ENCODE measurements around the gene CUL7.
"Not testable (repeated sequence)": the region's sequence is repeated elsewhere in the genome, so short reads cannot be mapped to it uniquely, and the experiment has no call there.

The CUL7 gene

DNA sequence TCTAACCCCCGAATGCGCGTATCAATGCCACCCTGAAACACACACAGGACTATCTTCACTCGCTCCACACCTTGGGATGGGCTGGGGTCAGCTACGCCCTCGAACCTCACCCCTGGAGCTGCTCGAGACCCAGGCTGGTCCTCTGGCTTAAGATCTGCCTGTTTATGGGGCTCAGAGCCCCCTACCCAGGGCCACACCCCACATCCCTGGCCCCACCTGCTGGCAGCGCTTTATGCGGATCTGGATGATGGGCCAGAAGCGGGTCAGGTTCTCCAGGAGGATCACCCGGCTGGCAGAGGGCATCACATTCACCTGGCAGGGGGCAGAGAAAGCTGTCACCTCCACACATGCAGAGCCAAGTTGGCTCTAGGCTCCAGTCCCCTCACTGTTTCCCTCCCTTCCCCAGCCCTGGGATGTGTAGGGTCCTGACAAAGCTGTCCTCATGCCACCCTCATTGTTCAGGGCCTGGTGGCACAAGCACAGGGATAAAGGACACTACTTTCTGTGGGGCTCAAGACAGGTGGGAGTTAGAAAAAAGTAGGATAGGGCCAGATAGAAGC is 8.2 kb downstream of the CUL7 start:
- DNase-seq (ENCODE audit: low read depth), result no peak

DNA sequence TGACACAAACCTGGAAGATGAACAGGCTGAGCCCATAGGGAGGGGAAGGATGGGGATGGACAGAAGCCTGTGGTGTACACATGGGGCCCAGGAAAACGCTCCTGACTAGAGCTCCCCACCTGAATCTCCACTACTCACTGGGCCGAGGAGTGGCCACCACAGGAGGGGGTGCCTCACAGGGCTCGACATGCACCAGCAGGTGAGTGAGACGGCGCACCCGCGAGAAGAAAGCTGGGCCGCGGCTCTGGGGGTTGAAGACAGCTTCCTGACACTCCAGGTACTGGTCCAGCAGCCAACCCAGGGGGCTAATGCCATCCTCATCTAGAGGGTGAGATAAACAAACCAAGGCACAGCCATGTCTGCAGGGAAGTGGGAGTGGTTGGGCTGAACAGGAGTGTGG is 10.3 kb downstream of the CUL7 start:
- no peak for DNase-seq (ENCODE audit: low read depth)

DNA sequence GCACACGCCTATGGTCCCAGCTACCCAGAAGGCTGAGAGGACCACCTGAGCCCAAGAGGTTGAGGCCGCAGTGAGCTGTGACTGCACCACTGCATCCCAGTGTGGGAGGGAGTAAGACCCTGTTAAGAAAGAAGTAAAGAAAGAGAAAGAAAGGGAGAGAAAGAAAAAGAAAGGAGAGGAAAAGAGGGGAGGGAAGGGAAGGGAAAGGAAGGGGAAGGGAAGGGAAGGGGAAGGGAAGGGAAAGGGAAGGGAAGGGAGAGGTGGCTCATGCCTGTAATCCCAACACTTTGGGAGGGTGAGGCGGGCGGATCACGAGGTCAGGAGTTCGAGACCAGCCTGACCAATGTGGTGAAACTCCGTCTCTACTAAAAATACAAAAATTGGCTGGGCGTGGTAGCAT is 12.2 kb downstream of the CUL7 start:
- DNase-seq (ENCODE audit: low read depth), result not testable (repeated sequence)

DNA sequence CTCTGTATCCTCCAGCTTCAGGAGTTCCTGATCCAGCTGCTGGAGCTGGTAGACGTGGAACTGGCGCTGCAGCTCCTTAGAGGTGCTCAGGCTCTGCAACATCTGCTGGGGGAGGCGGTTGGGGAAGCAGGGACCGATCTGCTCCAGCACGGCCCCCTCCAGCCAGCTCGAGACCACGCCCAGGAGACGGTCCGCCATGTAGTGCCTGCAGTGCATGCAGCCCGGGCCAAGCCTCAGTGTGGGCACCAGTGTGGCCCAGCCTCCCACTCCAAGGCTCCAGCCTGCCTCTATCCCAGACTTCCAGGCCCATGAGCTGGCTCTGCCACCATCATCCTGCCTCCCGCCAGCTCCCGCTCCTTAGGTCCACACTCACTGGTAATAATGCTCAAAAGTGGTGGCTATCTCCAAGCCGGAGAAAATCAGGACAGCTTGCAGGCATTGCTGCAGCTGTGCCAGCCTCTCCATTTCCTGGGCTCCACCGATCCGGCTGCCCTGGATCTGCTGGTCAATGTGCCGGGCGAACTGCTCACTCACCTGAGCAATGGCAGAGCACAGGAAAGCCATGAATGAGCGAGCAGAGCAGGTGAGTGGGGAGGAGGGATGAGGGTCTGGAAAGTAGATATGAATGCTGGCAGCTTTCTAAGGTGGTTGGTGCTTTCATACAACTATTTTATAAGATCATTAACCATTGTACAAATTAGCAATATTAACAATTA is 13.0 kb downstream of the CUL7 start:
- DNase-seq (ENCODE audit: low read depth), result no peak

DNA sequence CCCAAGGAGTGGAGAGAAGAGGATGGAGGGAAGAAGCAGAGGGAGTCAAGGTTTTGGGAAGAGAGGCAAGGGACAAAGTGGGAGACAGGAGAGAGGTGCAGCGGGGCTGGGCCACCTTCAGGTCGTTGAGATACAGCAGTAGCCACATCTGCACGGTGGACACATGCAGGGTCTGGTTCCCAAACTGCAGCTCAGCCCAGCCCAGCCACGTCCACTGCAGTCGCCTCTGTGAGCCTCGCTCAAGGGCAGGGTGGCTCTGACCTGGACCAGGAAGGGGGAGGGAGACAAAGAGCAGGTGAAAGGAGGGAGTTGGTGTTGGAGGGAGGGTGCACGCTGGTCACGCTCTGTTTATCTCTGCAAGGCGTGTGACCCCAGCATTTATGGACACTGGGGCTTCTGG is 14.9 kb downstream of the CUL7 start:
- no peak for DNase-seq (ENCODE audit: low read depth)

DNA sequence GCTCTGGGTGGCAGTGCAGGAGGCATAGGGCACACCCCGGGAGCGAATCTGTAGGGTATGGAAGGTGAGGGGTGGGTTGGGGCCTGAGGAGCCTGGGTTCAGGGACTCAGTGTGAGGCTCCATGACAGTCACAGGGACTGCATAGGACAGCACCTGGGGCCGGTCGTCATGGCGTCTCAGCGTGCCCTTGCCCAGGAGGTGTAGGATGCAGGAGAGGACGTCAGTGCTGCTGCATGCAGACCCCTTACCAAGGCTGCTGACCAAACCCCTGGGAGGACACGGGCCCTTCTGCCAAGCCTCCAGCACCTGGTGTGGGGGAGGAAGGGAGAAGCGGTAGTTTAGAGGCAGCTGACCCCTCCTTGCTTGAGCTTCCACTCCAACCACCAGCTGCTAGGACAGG is 15.9 kb downstream of the CUL7 start:
- DNase-seq (ENCODE audit: low read depth), result no peak

DNA sequence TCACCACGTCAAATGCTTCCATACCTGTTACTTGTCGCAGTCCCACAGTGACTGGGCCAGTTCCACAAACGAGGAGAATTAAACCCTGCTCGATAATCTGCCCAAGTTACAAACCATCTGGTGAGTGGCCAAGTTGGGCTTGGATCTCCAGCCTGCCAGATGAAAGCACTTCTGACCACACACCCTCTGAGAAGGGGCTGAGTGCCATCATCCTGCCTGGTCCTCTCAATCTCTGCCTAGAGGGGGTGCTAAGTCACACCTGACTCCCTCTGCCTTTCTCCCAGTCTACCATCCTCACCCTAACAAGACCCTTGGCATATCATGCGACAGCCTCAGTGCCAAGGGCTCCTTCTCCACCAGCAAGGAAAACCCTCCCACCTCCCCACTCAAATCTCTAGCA is 16.5 kb downstream of the CUL7 start:
- DNase-seq (ENCODE audit: low read depth), result no peak

DNA sequence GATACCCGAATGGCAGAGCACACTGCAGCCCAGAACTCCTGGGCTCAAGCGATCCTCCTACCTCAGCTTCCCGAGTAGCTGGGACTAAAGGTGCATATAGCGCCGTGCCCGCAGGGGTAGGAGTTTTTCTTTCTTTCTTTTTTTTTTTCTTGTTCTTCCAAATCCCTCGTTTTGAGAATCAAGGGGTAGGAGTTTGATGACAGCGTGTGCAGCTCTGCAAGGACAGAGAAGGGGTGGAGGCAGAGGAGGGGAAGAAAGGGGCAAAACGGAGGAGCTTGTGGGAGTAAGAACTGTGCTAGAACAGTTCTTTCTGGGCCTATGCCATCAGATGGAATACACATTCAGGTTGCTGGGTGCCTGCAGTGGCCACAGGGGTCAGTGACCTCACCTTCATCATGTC is 16.9 kb downstream of the CUL7 start:
- no peak for DNase-seq (ENCODE audit: low read depth)

DNA sequence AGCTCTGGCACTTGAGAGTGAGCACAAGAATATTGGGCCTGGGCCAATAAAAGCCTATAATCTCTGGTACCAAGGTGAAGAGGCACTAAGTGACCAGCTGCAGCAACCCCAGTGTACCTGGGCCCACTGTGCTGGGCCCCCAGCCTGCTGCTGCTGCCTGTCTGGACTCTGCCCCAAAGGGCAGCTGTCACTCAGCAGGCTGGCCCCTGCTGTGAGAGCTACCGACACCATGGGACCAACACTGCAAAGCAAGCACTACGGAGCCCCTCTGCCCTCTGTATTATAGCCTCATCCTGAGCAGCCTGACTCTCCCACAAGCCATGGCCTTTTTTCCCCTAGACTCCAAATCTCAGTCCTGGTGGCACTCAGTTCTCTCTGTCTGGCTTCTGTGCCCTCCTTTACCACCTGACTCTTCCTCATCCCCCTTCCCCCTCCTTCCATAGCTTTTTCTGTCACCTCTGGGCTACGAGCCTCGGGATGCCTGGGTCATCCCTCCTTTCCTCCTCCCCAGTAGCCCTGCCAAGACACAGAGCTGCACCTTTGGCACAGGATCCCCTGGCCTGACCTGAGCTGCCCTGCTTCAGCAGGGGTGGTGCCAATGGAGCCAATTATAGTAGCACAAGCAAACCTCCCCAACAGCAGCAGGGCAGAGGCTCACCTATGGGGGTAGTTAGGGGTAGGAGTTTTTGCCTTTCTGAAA is 18.0 kb downstream of the CUL7 start:
- no peak for DNase-seq (ENCODE audit: low read depth)

DNA sequence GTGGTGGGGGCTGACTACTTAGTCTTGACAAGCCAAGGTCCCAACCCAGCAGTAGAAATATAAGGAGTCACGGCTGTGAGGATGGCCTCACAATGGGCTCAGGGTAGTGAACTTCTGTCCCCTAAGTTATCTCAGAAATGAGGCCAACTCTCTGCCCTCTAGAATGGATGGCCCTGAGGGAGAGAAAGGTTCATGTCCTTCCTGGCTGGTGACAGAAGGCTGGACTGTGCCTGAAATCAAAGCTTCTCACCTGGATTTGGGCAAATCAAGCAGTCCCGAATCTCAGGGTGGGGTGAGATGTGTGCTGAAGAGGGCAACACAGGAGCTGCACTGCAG is 19.5 kb downstream of the CUL7 start:
- DNase-seq (ENCODE audit: low read depth), result no peak

DNA sequence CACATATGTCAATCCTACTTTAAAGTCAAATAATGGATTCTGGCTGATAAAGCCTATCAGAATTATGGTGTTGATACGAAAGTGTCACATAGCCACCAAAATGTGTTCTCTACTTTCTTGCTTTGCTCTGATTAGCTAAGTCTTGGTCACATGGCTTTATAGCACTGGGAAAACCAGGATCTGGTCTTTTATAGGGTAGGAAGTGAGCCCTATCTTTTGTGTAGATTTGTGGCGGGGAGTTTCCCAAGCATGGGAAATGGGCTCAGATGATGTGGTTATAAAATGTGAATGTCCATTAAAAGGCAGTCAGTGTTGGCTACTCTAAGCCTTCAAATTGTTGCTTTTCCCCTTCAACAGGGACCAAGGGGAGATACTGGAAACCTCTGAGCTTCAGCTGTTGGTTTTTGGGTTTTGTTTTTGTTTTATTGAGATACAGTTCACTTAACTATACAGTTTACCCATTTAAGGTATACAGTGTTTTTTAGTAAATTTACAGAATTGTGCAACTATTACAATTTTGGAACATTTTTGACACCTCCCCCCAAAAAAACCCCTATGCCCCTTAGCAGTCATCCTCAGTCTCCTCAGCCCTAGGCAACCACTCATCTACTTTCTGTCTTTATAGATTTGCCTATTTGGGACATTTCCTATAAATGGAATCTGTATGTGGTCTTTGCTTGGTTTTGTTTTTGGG is 20.0 kb downstream of the CUL7 start:
- DNase-seq (ENCODE audit: low read depth), result no peak

DNA sequence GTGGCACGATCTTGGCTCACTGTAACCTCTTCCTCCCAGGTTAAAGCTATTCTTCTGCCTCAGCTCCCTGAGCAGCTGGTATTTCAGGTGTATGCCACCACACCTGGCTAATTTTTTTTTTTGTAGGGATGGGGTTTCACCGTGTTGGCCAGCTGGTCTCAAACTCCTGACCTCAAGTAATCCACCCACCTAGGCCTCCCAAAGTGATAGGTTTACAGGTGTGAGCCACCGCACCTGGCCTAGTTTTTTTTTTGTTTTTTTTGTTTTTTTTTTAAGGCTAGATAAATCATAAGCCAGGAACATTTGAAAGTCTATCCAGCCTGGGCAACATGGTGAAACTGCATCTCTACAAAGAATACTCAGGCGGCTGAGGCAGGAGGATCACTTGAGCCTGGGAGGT is 21.3 kb downstream of the CUL7 start:
- no peak for DNase-seq (ENCODE audit: low read depth)

DNA sequence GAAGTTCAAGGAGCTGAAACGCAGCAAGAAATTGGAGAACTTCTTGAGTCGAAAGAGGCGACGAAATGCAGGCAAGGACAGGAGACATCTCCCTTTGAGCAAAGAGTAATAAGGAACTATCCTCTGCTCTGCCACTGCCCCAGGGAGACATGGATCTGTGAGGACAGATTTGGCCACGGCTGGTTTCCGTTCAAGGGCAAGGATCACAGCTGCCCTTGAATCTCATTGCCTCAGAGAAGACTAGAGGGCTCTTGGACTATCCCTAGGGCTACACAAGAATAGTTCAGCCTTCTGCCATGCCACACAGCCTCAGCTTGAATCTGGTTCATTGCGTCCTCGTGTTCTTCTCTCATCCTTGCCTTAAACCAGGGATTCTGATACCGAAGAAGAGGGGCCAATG is 24.5 kb downstream of the CUL7 start:
- DNase-seq (ENCODE audit: low read depth), result no peak

DNA sequence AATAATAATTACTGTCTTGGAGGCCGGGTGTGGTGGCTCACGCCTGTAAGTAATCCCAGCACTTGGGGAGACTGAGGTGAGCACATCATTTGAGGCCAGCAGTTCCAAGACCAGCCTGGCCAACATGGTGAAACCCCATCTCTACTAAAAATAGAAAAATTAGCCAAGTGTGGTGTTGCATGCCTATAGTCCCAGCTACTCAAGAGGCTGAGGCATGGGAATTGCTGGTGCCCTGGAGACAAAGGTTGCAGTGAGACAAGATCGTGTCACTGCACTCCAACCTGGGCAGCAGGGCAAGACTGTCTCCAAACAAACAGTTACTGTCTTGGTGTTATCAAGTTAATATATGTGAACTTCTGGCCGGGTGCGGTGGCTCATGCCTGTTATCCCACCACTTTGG is 27.3 kb downstream of the CUL7 start:
- no peak for DNase-seq (ENCODE audit: low read depth)

DNA sequence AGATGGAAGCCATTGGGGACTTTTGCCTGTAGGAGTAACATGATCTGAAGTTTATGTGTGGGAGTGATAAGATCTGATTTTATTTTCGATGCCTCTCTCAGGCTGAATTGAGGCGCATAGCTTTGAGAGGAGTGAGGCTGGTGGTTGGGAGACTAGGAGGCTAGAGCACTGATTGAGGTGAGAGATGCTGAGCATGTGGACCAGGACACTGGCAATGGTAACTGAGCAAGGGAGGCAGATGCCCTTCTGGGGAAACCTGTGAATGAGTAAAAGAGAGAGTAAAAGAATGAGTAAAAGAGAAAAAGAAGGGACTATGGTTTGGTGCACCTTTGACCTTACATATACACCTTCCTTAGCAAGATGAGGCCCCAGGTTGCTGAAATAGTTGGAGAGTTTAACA is 29.2 kb downstream of the CUL7 start:
- DNase-seq (ENCODE audit: low read depth), result no peak

DNA sequence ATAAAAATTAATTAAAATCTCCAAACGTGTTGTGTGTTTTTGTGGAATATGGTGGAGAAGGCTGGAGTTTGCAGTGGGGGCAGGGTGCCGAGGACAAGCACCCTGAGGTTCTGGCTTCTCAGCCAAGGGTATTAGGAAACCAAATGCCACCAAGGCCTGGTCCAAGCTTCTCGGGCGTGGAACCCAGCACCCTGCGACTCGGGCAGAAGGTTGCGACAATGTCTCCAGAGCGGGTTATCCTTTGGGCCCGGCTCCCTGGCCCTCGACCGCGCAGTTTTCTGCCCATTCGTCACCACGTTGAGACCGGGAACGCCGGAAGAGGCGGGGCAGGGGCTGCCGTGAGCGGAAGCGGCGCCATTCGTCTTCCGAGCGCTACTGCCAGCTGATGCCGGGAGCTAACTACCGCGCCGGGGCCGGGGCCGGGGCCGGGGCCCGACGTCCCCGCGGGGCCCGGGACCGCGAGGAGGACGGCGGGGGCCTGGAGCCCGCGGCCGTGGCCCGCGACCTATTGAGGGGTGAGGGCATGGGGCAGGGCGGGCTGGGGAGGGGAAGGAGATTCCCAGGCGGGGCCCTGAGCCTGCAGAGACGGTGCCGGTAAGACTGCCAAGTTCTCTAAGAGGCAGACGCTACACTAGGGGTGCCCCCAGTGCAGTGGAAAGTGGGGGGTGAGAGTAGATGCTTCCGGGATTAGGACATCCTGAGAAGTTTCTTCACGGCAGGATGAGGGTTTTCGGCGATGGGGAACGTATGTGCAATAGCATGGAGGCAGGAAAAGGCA is 32.2 kb downstream of the CUL7 start, which contains the start of gene RRP36:
Gene RRP36, plus strand, starts transcription at position 354 of the 778 bp plus-strand sequence. Its CDS starts 32 bp downstream, at position 386.
- DNase-seq (ENCODE audit: low read depth), result peak; percentile 53

DNA sequence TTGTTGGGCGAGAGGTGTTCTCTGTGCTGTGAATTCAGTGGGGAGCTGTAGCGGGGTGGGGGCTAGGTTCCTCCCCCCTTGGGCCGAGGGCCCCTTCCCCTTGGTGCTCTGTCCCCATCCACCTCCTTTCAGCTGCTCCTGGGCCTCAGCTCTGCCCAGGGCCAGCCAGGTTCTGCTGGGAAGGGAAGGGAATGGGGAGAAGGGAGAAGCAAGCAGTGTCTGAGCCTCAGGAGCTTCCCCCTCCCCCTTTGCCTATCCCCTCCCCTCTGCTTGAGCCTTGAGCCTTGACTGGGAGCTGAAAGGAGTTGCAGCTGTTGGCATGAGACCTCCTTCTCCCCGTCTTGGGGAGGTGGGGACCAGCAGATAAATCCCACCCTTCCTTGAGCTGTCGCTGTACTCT is 32.8 kb downstream of the CUL7 start:
- DNase-seq (ENCODE audit: low read depth), result no peak

DNA sequence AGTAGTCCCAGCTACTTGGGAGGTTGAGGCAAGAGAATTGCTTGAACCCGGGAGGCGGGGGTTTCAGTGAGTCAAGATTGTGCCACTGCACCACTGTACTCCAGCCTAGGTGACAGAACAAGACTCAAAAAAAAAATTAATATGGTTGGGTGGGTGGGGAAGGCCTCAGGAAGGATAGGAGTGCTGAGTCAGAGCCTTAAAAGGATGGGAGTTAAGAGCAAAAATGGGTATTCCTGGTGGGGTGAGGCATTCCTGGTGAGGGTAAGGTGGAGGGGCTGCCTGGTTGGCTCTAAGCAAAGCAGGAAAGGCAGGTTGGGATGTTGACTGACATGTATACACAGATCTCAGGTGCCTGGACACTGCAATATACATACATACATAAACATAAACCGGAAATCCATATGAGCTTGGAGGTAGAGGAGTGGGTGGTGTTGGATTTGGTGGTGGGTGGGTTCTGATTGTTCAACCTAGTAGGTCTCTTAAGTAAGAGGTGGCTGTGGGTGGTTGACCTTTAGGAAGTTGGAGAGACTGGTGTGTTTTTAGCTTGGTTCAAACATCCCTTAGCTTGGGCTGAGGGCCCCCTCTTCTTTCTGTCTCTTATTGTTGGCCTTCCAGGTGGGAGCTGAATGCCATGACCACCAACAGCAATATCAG is 33.5 kb downstream of the CUL7 start:
- no peak for DNase-seq (ENCODE audit: low read depth)

DNA sequence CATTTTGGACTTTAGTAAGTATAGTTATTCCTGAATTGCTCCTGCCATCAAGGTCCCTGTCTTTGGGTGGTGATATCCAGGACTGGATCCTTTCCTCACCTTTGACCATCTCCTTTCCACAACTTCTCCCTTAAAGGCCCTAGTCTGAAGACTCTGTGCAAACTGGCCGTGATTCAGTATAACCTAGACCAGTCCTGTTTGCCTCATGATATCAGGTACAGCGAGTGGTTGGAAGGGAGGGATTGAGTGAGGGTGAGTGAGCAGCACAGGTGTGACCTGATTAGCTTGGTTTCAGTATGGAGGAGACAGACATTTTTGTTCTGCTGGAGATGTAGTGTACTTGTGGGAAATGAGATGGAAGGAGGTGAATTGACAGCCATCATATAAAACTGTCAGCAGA is 34.5 kb downstream of the CUL7 start:
- no peak for DNase-seq (ENCODE audit: low read depth)

DNA sequence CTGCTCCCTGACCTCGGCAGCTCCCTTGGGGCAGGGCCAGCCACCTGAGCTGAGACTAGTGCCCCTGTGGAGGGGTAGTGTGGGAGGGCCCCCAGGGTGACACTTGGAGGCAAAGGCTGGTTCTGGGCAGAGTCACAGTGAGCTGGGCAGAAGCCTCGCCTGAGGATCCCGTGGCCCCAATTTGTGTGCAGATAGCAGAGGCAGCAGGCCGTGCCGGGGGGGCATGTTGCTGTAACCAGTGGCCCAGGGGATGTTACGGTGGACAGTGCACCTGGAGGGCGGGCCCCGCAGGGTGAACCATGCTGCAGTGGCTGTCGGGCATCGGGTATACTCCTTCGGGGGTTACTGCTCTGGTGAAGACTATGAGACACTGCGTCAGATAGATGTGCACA is 36.7 kb downstream of the CUL7 start:
- DNase-seq (ENCODE audit: low read depth), result no peak

DNA sequence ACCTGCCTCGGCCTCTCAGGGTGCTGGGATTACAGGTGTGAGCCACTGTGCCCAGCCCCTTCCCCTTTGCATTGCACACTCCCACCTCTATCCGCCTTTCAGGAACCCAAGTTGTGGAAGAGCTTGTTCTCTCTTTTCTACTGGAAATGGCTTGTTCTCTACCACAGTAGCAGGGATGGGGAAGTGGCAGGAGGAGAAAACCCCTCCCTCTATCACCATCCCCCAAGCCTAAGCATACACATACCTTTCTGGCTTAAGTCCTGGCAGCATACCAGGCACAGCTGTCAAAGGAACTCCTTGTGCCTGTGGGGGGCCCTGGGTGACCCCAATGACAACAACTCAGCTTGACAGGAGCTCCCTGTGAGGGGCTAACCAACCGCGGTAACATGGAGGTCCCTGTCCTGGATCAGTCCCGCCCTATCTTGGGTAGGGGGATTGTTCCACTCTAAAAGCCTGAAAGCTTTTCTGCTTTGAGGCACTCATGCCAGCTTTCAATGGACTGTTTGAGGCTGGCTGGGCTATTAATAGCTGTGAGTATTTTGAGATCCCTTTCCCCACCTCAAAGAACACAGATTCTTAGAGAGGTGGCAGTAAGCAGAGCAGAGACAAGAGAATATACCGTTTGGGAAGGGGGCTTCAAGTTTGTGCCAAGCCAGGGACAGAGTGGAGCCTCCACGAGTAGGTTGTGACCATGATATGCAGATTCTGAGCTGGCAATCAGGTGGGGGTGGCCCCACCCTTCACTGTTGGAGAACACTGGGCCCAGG is 37.3 kb downstream of the CUL7 start:
- no peak for DNase-seq (ENCODE audit: low read depth)

Data from stimulated activated CD8-positive, alpha-beta memory T cell treated with anti-CD3 and anti-CD28 coated beads, Interleukin-15, amount 100 ng/mL, for 24 hours (primary cell).